ENCODE results near the gene NYAP1.
A peak's percentile ranks its signal among the peaks of the same experiment; 100 is the strongest.

NYAP1 gene

GRCh38 chr7:100469227-100470044 is 14.3 kb upstream of the NYAP1 start (continued):
- TF ChIP-seq ZNF518A (tag by site-specific recombination; conservative IDR thresholded peaks at IDR 0.05; ENCODE audit: low read depth) (no peak), ZNF473 (tag by site-specific recombination; IDR thresholded peaks at IDR 0.05) (no peak), ZFP69B (tag by site-specific recombination; IDR thresholded peaks at IDR 0.05) (0 out of 2 replicates have a peak, but pooled peaks have one; percentile 51), ZNF239 (tag by site-specific recombination; IDR thresholded peaks at IDR 0.05) (no peak), PRDM6 (tag by site-specific recombination; IDR thresholded peaks at IDR 0.05) (no peak), HOXC10 (CRISPR knock-in tag; IDR thresholded peaks at IDR 0.05) (no peak), ZNF133 (tag by site-specific recombination; IDR thresholded peaks at IDR 0.05) (no peak), ZNF362 (tag by site-specific recombination; IDR thresholded peaks at IDR 0.05) (no peak), INSM2 (tag by site-specific recombination; IDR thresholded peaks at IDR 0.05) (no peak), ZNF529 (tag by site-specific recombination; IDR thresholded peaks at IDR 0.05; ENCODE audit: insufficient replicate concordance) (no peak), ZNF350 (tag by site-specific recombination; IDR thresholded peaks at IDR 0.05) (no peak), ZNF211 (tag by site-specific recombination; IDR thresholded peaks at IDR 0.05; ENCODE audit: low read depth) (no peak), MEIS1 (CRISPR knock-in tag; IDR thresholded peaks at IDR 0.05; ENCODE audit: borderline replicate concordance) (no peak), ZNF670 (tag by site-specific recombination; IDR thresholded peaks at IDR 0.05; ENCODE audit: low read depth) (no peak), ZNF664 (tag by site-specific recombination; IDR thresholded peaks at IDR 0.05) (no peak), ZNF366 (tag by site-specific recombination; conservative IDR thresholded peaks at IDR 0.05) (no peak), ZNF777 (tag by site-specific recombination; IDR thresholded peaks at IDR 0.05; ENCODE audit: borderline replicate concordance) (no peak), ZNF214 (tag by site-specific recombination; IDR thresholded peaks at IDR 0.05; ENCODE audit: borderline replicate concordance) (no peak), SP2 (tag by site-specific recombination; IDR thresholded peaks at IDR 0.05) (no peak), ZNF510 (tag by site-specific recombination; IDR thresholded peaks at IDR 0.05; ENCODE audit: insufficient replicate concordance) (no peak), ZNF624 (tag by site-specific recombination; IDR thresholded peaks at IDR 0.05) (no peak), ZBTB26 (tag by site-specific recombination; optimal IDR thresholded peaks at IDR 0.05) (no peak), ZNF701 (tag by site-specific recombination; IDR thresholded peaks at IDR 0.05) (no peak), ZNF16 (tag by site-specific recombination; IDR thresholded peaks at IDR 0.05; ENCODE audit: low read depth) (no peak), IKZF3 (tag by site-specific recombination; IDR thresholded peaks at IDR 0.05) (peak; percentile 29; the same call in 1 of the 2 replicates), CTCF (tag by site-specific recombination; IDR thresholded peaks at IDR 0.05) (peak; percentile 93), ZFHX2 (tag by site-specific recombination; conservative IDR thresholded peaks at IDR 0.05) (no peak)
